NCI-H2171 (cell line): ENCODE measurements around the gene MORF4L1.
"Not testable (repeated sequence)": the region's sequence is repeated elsewhere in the genome, so short reads cannot be mapped to it uniquely, and the experiment has no call there.

Experiments used
- DNase-seq: peaks from one replicate; lab custom pipeline; 2025; lab: John Stamatoyannopoulos, UW

Gene MORF4L1

DNA sequence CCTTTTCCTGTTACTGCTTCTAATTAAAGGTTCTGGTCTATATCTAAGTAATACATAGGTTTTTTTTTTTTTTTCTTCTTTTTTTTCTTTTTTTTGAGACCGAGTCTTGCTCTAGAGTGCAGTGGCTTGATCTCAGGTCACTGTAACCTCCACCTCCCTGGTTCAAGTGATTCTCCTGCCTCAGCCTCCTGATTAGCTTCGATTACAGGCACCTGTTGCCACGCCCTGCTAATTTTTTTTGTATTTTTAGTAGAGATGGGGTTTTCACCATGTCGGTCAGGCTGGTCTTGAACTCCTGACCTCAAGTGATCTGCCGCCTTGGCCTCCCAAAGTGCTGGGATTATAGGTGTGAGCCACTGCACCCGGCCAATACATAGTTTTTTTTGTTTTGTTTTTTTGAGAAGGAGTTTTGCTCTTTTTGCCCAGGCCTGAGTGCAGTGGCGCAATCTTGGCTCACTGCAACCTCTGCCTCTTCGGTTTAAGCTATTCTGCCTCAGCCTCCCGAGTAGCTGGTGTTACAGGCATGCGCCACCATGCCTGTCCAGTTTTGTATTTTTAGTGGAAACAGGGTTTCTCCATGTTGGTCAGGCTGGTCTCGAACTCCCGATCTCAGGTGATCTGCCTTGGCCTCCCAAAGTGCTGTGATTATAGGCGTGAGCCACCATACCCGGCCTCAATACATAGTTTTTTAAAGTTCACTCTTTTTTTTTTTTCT is 28.3 kb downstream of the MORF4L1 start:
- not testable (repeated sequence) for DNase-seq

- not testable (repeated sequence) for DNase-seq
Measured at GRCh38 chr15:78902281-78903032, 29.8 kb downstream of the MORF4L1 start.

- no peak for DNase-seq
Measured at GRCh38 chr15:78904599-78905358, 32.1 kb downstream of the MORF4L1 start.

GRCh38 chr15:78906316-78906620 is 33.6 kb downstream of the MORF4L1 start:
- DNase-seq: no peak

DNA sequence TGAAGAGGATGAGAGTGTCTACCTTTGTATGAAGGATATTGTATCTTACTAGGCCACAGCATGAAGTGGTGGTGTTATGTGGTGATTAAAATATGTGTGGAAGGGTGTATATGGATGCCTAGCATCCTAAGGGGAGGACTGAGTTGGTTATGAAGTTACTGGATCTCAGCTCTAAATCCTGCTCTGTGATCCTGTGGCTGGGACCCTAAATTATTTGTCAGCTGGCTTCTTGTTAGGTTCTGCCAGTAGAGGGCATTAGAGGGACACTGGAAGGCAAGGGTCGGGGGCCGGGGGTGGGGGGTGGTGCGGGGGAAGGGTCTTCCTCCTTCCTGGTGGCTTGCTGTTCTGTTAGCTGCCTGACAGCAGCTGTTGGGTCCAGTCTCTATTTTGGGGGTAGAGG is 34.9 kb downstream of the MORF4L1 start:
- no peak for DNase-seq

- no peak for DNase-seq
Measured at GRCh38 chr15:78909160-78909695, 36.5 kb downstream of the MORF4L1 start.

DNA sequence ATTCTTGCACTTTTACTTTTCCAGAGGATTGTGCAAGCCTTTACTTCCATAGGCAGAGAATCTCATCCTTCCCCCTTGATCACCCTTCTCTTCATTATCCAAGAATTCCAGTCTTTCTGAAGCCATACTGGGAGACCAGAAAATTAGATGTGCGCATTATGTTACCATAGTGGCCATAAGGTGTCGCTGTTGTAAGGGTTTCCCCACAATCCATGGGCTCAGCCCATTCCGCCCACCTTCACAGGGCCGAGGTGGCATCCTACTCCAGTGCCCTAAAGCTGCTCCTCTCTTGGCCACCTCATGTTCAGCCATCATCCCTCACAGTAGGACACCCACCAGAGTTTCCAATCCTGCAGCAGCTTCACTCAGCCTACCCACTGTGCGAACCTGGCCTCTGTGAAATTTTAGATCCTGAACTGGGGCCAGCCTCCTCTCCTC is 37.1 kb downstream of the MORF4L1 start:
- DNase-seq: no peak

GRCh38 chr15:78910271-78910670 is 37.6 kb downstream of the MORF4L1 start:
- DNase-seq: no peak

DNA sequence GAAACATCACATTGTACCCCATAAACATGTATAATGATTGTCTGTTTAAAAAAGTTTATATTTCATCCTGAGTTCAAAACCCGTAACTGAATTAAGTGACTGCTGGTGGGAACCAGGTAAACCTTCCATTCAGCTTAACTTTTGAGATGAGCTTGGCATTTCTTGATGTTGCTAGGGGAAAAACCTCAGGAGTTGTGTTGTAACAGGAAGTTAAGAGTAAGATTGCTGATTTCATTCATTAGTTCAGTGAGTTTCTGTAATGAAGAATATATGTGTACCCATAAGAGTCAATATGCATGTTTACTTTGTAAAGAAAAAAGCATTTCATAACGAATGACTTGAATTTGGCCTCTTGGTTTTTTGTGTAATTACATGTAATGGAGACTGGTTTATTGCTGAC is 39.6 kb downstream of the MORF4L1 start:
- DNase-seq: no peak

DNA sequence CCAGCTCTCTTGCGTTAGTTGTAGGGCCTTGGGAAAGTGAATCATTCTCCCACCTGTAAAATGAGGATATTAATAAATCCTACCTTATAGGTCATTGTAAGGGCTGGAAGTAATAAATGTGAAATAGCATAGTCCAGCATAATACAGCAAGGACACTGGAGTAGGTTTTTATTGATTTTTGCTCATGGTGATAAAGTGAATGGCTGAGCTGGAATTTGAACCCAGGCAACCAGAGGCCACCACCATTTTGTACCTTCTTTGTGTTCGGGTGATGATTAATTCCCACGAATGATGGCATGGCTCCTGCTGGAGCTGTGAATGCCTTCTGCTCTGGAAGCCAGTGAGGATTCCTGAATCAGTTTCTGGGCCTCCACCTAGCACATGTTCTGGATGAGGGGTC is 40.3 kb downstream of the MORF4L1 start:
- no peak for DNase-seq

GRCh38 chr15:78914027-78914764 is 41.5 kb downstream of the MORF4L1 start:
- DNase-seq: no peak

DNA sequence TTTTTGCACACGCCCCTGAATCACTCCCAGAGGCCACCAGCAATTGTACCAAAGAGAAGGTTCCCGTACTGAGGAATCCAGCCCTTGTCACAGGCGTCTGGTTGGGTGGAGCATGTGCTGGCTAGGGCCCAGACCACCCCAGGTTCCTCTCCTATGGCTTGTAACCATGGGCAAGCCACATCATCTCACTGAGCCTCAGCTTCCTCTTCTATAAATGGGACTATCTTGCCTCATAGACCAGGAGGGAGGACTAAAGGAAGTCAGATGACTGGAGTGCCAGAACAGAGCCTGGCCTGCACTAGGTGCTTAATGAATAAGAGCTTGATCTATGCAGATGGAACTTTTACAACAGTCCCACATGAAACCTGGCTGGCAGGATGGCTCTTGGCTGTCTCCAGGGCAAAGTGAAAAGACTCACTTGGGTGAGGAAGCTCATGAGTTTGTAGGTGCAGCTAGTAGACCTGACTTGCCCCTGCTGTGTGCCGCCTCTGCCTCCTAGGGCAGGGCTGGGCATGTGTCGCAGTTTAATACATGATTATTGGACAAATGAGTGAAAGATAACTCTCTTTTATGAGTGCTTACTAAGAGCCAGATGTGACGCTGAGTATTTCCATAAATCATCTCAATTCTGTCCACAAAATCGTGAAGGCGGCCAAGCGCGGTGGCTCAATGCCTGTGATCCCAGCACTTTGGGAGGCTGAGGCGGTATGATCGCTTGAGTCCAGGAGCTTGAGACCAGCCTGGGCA is 42.8 kb downstream of the MORF4L1 start:
- no peak for DNase-seq

GRCh38 chr15:78916088-78916487 is 43.4 kb downstream of the MORF4L1 start:
- no peak for DNase-seq

DNA sequence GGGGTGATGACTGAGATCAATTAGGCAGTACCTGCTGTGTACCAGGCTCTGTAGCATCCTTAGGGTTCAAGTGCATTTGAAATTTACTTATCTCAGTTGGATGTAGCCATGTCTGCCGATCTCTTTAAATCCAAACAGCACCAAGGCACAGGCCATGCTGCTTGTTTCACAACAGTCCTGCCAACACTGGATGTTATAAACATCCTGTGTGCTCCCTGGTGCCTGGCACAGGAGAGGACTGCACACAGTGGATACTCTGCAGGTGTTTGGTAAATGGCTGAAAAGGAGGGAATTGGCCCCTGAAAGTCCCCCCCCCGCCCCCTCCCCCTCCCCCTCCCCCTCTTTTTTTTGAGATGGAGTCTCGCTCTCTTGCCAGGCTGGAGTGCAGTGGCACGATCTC is 45.2 kb downstream of the MORF4L1 start:
- DNase-seq: no peak

DNA sequence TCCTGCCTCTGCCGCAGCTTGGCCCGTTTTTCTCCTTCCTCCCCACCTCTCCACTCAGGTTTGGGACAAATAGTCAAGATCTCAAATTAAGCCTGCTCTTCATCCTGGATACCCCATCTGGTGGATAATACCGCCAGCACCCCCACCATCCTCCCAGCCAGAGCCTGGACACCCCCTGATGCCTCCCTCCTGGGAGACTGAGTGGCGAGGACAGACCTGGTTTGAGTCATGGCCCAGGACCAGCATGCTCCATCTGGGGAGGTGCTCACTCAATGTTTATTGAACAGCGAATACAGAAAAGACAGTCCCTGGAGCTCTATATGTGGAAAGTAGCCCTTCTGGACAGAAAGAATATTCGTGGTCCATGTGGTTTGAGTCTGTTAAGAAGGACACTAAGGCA is 48.8 kb downstream of the MORF4L1 start:
- DNase-seq: no peak

- DNase-seq: no peak
Measured at GRCh38 chr15:78921940-78922339, 49.2 kb downstream of the MORF4L1 start.

GRCh38 chr15:78922527-78922926 is 49.8 kb downstream of the MORF4L1 start:
- no peak for DNase-seq

DNA sequence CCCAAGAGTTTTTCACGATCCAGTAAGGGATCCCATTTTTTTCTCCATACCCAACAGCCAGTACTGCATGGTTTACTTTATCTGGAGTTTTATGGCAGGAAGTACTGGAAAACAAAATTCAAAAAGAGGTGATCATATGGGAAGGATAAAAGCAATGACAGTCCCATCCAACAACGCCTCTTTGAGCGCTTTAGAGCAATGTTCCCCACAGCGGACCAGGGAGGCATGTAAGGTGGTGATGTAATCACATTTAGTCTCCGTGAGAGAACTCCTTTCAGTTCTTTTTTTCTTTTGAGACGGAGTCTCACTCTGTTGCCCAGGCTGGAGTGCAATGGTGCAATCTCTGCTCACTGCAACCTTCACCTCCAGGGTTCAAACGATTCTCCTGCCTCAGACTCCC is 50.3 kb downstream of the MORF4L1 start:
- DNase-seq: no peak

GRCh38 chr15:78923480-78924360 is 51.0 kb downstream of the MORF4L1 start:
- DNase-seq: no peak

- no peak for DNase-seq
Measured at GRCh38 chr15:78925076-78925624, 52.5 kb downstream of the MORF4L1 start.
